ENCODE data around the gene PRSS38.

DNA sequence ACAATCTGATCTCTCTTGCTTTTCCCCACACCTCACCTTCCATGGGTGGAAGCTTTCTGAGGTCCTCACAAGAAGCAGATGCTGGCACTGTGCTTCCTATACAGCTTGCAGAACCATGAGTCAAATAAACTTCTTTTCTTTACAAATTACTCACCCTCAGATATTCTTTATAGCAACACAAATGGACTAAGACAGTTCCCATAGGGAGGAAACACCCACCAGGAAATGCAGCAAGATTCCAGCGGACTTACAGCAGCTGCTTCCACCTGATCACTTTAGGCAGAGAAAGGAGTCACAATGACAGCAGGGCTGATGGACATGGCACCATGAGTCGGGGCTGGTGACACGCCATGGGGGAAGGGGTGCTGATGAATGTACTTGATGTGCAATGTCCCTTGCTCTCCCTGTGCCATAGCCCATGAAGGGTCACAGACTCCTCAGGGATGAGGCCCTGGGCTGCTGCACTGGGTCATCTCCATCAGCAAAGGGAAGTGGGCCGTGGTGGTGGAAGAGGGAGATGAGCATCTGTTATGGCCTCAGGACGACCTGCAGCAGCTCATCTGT lies 53.9 kb downstream of the PRSS38 start:
- TF ChIP-seq, protein P1, sequence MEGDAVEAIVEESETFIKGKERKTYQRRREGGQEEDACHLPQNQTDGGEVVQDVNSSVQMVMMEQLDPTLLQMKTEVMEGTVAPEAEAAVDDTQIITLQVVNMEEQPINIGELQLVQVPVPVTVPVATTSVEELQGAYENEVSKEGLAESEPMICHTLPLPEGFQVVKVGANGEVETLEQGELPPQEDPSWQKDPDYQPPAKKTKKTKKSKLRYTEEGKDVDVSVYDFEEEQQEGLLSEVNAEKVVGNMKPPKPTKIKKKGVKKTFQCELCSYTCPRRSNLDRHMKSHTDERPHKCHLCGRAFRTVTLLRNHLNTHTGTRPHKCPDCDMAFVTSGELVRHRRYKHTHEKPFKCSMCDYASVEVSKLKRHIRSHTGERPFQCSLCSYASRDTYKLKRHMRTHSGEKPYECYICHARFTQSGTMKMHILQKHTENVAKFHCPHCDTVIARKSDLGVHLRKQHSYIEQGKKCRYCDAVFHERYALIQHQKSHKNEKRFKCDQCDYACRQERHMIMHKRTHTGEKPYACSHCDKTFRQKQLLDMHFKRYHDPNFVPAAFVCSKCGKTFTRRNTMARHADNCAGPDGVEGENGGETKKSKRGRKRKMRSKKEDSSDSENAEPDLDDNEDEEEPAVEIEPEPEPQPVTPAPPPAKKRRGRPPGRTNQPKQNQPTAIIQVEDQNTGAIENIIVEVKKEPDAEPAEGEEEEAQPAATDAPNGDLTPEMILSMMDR (IDR thresholded peaks at IDR 0.05) = no peak
- TF ChIP-seq POLR2AphosphoS5 (IDR thresholded peaks at IDR 0.05) (no peak), POLR2A (IDR thresholded peaks at IDR 0.05) (no peak), EP300 (IDR thresholded peaks at IDR 0.05) (no peak)
